GM12878 (cell line): ENCODE results near the gene CAMK2A. TPM values are rescaled to one million over a fixed set of nuclear protein-coding genes. Genes with fewer than 3 reads are reported as not detected.

Source experiments
- ATAC-seq: fragments of 200-7000 bp; cut with Tn5 transposase; 3 replicates; pipeline ENCODE4 v1.9.1; 2020; ENCODE audit warnings: mild to moderate bottlenecking, moderate library complexity
- BruUV-seq: library from RNA; stranded (reverse); fragments of 400-500 nt; replicated peaks from 2 replicates; lab custom pipeline; 2021; lab: Mats Ljungman, UMichigan
- CTCF ChIA-PET: fragments of 300-600 bp; sonication (Branson Sonifier 250); formaldehyde crosslinking; extraction: SDS; loops from one replicate; lab custom pipeline; 2021; ENCODE audit warnings: inconsistent platforms; lab: Yijun Ruan, JAX
- POLR2A ChIA-PET: fragments of 350-600 bp; formaldehyde crosslinking; extraction: SDS; loops from one replicate; lab custom pipeline; 2021; ENCODE audit warnings: inconsistent platforms; lab: Charles Lee
- RAD21 ChIA-PET: fragments of 300-600 bp; sonication (Branson Sonifier 250); formaldehyde crosslinking; loops from one replicate; lab custom pipeline; 2023; ENCODE audit warnings: antibody characterized with exemption; ENCODE audit not compliant: unreplicated experiment; lab: Charles Lee
- SMC1A ChIA-PET: fragments of 300-600 bp; sonication (Branson Sonifier 250); formaldehyde crosslinking; loops from one replicate; lab custom pipeline; 2023; ENCODE audit not compliant: unreplicated experiment, uncharacterized antibody; lab: Charles Lee
- DNase-seq: peaks from one replicate; pipeline ENCODE4 v3.0.0-alpha.2; 2011; ENCODE audit warnings: low read depth, low spot score
- FAIRE-seq: peaks from 3 replicates; lab custom pipeline; 2011; peaks lifted over from hg19 to GRCh38; lab: Jason Lieb, UNC
- H2AFZ ChIP-seq: 2 replicates; pipeline ENCODE4 v1.6.0; 2011; ENCODE audit warnings: low read depth, low read length, control low read depth; ENCODE audit not compliant: control insufficient read depth
- H3K27ac ChIP-seq: 2 replicates; pipeline ENCODE4 v1.5.1; 2011; ENCODE audit warnings: control low read depth; ENCODE audit not compliant: control insufficient read depth, insufficient read depth
- H3K27me3 ChIP-seq, 2 experiments: replicated peaks in 1 of 2; 2 replicates each; pipeline versions ENCODE4 v1.6.0 to v1.6.1; 2011; ENCODE audit warnings: low read length in 1 of 2; ENCODE audit not compliant: control insufficient read depth in 2 of 2, insufficient read depth in 2 of 2
- H3K36me3 ChIP-seq, 2 experiments: 2 replicates each; pipeline ENCODE4 v1.5.1; 2011; ENCODE audit warnings: low read length in 1 of 2; ENCODE audit not compliant: control insufficient read depth in 2 of 2, insufficient read depth in 2 of 2
- H3K4me1 ChIP-seq: 2 replicates; pipeline ENCODE4 v1.6.1; 2011; ENCODE audit warnings: mild to moderate bottlenecking, low read length, moderate library complexity, mixed read lengths; ENCODE audit not compliant: control insufficient read depth, insufficient read depth
- H3K4me2 ChIP-seq: 2 replicates; pipeline ENCODE4 v1.6.0; 2011; ENCODE audit warnings: control low read depth; ENCODE audit not compliant: control insufficient read depth, insufficient read depth
- H3K4me3 ChIP-seq: fragments of 200-600 bp; sonication (generic); 2 replicates; pipeline ENCODE4 v1.5.1; 2016
- H3K79me2 ChIP-seq: 2 replicates; pipeline ENCODE4 v1.6.0; 2011; ENCODE audit warnings: low read length; ENCODE audit not compliant: control insufficient read depth, insufficient read depth
- H3K9ac ChIP-seq: 2 replicates; pipeline ENCODE4 v1.8.0; 2011; ENCODE audit warnings: low read length, control low read depth, mixed read lengths; ENCODE audit not compliant: control insufficient read depth, insufficient read depth
- H3K9me3 ChIP-seq: replicated peaks from 3 replicates; pipeline ENCODE4 v1.5.1; 2011; ENCODE audit warnings: mild to moderate bottlenecking, low read length; ENCODE audit not compliant: control insufficient read depth, insufficient read depth
- H4K20me1 ChIP-seq: 2 replicates; pipeline ENCODE4 v1.6.0; 2011; ENCODE audit not compliant: control insufficient read depth, insufficient read depth
- E4F1 ChIP-seq: fragments of 450-650 bp; IDR thresholded peaks from 2 replicates; pipeline ENCODE4 v1.6.1; 2018; ENCODE audit warnings: borderline replicate concordance, mild to moderate bottlenecking; ENCODE audit not compliant: partially characterized antibody
- HCFC1 ChIP-seq: fragments of 150-350 bp; IDR thresholded peaks from 2 replicates; pipeline ENCODE4 v1.6.1; 2014; ENCODE audit warnings: low read length
- KAT2A ChIP-seq: conservative IDR thresholded peaks from 2 replicates; pipeline ENCODE4 v1.6.1; 2011; ENCODE audit warnings: low read depth, low read length; ENCODE audit not compliant: control insufficient read depth
- PKNOX1 ChIP-seq: fragments of 450-650 bp; IDR thresholded peaks from 2 replicates; pipeline ENCODE4 v1.6.1; 2016; ENCODE audit warnings: mild to moderate bottlenecking
- SMARCA5 ChIP-seq: fragments of 450-650 bp; IDR thresholded peaks from 2 replicates; pipeline ENCODE4 v1.6.1; 2017; ENCODE audit warnings: mild to moderate bottlenecking
- ZBTB4 ChIP-seq: fragments of 450-650 bp; formaldehyde crosslinking; IDR thresholded peaks from 2 replicates; pipeline ENCODE4 v1.4.0; 2022; ENCODE audit warnings: mild to moderate bottlenecking, moderate library complexity
- ZNF687 ChIP-seq: fragments of 450-650 bp; IDR thresholded peaks from 2 replicates; pipeline ENCODE4 v1.6.1; 2017; ENCODE audit warnings: mild to moderate bottlenecking, moderate library complexity
- WGBS: methylation state at CpG from one replicate; pipeline ENCODE4 v1.1.6; 2016; ENCODE audit warnings: low lambda C conversion rate; ENCODE audit not compliant: insufficient replicate concordance, insufficient coverage; ENCODE audit errors: missing lambda C conversion rate; 5-methylcytosine and 5-hydroxymethylcytosine counted together
- in situ Hi-C: fragments of 300-500 bp; cut with MboI; formaldehyde crosslinking; loops from 9 replicates; pipeline ENCODE4 v1.14.3; 2018; ENCODE audit warnings: mixed read lengths
- intact Hi-C: fragments of 100-400 bp; cut with micrococcal nuclease; formaldehyde crosslinking; loops from one replicate; pipeline ENCODE4 v1.14.2; 2022; ENCODE audit not compliant: unreplicated experiment
- polyA plus RNA-seq, 11 experiments: library from polyadenylated mRNA; depleted of rRNA in 4 of 11; unstranded in 6 of 11; stranded (reverse) in 5 of 11; fragments of >200 nt; fragmentation: Nextera tagmentation in 4 of 11; fragmentation: Illumina TruSeq in 1 of 11; extraction: Ambion mirVana in 4 of 11; extraction: Trizol in 1 of 11; gene quantifications; 1 replicate in 1 of 11; 2 replicates in 10 of 11; pipeline versions ENCODE4 v1.2.1 to v1.2.3, GENCODE V29; 2011 to 2016; ENCODE audit warnings: inconsistent platforms in 2 of 11, missing spikeins in 2 of 11, low read depth in 1 of 11
- total RNA-seq, 4 experiments: library from RNA; depleted of rRNA in 3 of 4; stranded (reverse); fragments of >200 nt in 3 of 4; fragmentation: Illumina TruSeq in 1 of 4; extraction: Trizol in 1 of 4; gene quantifications; 2 replicates each; pipeline versions ENCODE4 v1.2.1 to v1.2.3, GENCODE V29; 2013 to 2021

The CAMK2A gene
- total and polyA plus RNA-seq, 10 of the 15 experiments (the other 5 are each of a cell fraction or from before 2014, with no cell fraction given), result 0.11 TPM; not detected in 9

- TF ChIP-seq SMARCA5, result no peak
- TF ChIP-seq ZNF687, result no peak
These were observed 16.0 kb upstream of the CAMK2A start (continued) for GRCh38 chr5:150305557-150305956.

- ATAC-seq (no peak), FAIRE-seq (no peak), DNase-seq (no peak)
- SMC1A ChIA-PET, result no interaction called here
- no peak overlapping the region for H3K9ac ChIP-seq
- no peaks in the 10 kb centered on the region for H3K79me2 ChIP-seq
- H2AFZ ChIP-seq, result no peak overlapping the region
- WGBS, result 11% methylated on average over 2 of the region's 2 CpGs
- H3K9me3 ChIP-seq, result no peaks in the 10 kb centered on the region
- no peak overlapping the region for H3K4me2 ChIP-seq
- no peaks in the 10 kb centered on the region; the same call in 1 of the 2 replicates for H4K20me1 ChIP-seq
- intact Hi-C loops (no loop called here), in situ Hi-C loops (no loop called here)
- no peak overlapping the region for H3K27ac ChIP-seq
- no peak overlapping the region for H3K4me3 ChIP-seq
- H3K27me3 ChIP-seq, result peaks cover 0 to 7% of the 10 kb centered on the region in 2 experiments
- RAD21 ChIA-PET, result no interaction called here
- no TSS peak for BruUV-seq
- no peaks in the 10 kb centered on the region for H3K4me1 ChIP-seq
- no peaks in the 10 kb centered on the region for H3K36me3 ChIP-seq
- POLR2A ChIA-PET, result no interaction called here
- CTCF ChIA-PET, result no interaction called here
- TF ChIP-seq KAT2A (no peak), ZBTB4 (CRISPR knock-in tag) (no peak), E4F1 (no peak), PKNOX1 (no peak), HCFC1 (no peak)
These were observed 15.5 kb upstream of the CAMK2A start for GRCh38 chr5:150305095-150305494.
